Dendritic cell treated with granulocyte-macrophage colony-stimulating factor and Interleukin-4, amounts not matched to agents 40 ng/mL and 50 ng/mL, for 4 days (primary cell): Measurements from ENCODE around the gene WNT7A.

ENCODE experiments used
- H3K27ac Mint-ChIP-seq: one replicate; pipeline ENCODE4 v1.8.0; 2022; ENCODE audit warnings: mild to moderate bottlenecking, mixed read lengths
- H3K27me3 Mint-ChIP-seq: one replicate; pipeline ENCODE4 v1.8.0; 2022; ENCODE audit warnings: mild to moderate bottlenecking, mixed read lengths
- H3K36me3 Mint-ChIP-seq: one replicate; pipeline ENCODE4 v1.8.0; 2022; ENCODE audit warnings: low read depth, mixed read lengths
- H3K4me1 Mint-ChIP-seq: one replicate; pipeline ENCODE4 v1.8.0; 2022; ENCODE audit warnings: low read depth, mixed read lengths
- H3K4me3 Mint-ChIP-seq: one replicate; pipeline ENCODE4 v1.8.0; 2022; ENCODE audit warnings: mild to moderate bottlenecking, moderate library complexity, mixed read lengths
- H3K9me3 Mint-ChIP-seq: one replicate; pipeline ENCODE4 v1.8.0; 2022; ENCODE audit warnings: mixed read lengths
- intact Hi-C: fragments of 100-400 bp; cut with micrococcal nuclease; formaldehyde crosslinking; loops from one replicate; pipeline ENCODE4 v1.15.0; 2022

The WNT7A gene

DNA sequence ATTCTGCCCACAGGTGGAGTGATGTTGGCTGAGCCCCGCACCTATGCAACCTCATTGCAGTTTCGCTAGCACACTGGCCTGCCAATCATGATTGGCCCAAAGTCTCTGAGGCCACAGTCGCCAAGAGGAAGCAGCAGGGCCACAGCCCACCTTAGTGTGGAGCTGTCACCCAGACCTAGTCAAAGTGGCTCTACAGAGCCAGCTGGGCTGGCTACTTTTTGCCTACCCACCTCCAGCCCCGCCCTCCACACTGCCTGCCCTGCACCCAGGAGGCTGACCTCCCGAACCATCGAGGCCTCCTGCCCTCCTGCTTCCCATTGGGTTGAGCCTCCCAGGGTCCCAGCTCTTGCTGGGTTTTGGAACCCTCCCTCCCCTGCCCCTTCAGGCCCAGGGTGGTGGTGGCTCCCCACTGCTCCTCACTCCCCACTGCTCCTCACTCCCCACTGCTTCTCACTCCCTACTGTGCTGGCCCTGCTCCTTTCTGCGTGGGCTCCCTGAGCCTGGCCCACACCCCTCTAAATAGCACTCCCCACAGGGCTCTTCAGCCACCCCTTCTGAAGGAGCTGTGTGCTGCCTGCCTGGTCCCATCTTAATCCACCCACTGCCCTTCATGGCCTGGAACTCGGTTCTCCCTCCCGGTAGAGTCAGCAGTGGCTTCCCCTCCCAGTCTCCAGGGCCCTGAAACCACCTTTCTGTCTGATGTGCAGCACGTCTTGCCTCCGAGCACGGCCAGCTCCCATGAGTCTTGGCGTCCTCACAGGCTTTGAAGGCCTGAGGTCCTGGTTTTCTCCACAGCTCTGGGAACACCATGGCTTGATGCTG is 89.3 kb downstream of the WNT7A start:
- no peaks in the 10 kb centered on the region for H3K4me1 Mint-ChIP-seq
- no peaks in the 10 kb centered on the region for H3K9me3 Mint-ChIP-seq
- H3K27ac Mint-ChIP-seq = no peak overlapping the region
- no peak overlapping the region for H3K4me3 Mint-ChIP-seq
- intact Hi-C loops = no loop called here
- no peaks in the 10 kb centered on the region for H3K36me3 Mint-ChIP-seq
- peaks cover 2% of the 10 kb centered on the region for H3K27me3 Mint-ChIP-seq

DNA sequence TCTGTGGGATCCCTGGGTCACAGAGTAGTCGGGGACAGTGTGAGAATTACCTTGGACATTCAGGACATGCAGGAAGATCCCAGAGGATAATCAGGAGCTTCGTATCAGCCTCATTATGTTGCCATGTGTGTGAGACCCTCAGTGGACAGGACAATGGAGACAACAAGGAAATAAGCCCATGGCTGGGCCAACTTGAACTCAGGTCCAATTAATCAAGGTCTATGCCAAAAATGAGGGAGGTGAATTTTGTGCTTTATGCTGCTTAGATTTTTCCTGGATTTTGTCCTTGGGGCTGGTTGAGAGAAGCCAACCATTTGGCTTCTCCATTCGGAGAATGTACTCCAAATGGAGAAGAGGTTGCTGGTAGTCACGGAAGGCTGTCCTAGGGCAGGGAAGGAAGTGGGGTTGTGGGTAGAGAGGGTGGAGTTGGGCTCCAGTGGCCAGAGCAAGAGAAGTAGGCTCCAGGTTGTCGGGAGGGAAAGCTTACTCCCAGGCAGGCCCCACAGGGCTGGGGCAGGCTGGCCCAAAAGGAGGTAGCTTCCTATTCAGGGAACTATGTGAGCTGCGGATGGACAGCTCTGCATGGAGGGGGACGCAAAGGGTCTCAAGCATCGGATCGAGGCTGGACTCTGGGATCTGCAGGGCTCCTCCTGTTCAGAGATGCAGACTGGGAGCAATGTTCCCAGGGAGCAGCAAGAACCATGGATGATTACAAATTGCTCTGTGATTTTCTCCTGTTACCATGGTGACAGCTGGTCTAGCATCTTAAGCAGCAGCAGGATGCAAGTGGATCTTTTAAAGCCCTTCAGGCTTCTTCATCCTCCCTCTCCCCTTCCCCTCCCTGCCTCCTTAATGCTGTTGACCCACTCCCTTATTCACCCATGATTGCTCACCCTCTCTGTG is 91.1 kb downstream of the WNT7A start:
- Mint-ChIP-seq H3K27ac (no peak overlapping the region), H3K4me3 (no peak overlapping the region), H3K9me3 (no peaks in the 10 kb centered on the region), H3K27me3 (peaks cover 2% of the 10 kb centered on the region), H3K36me3 (no peaks in the 10 kb centered on the region), H3K4me1 (no peaks in the 10 kb centered on the region)
- intact Hi-C loops = no loop called here

DNA sequence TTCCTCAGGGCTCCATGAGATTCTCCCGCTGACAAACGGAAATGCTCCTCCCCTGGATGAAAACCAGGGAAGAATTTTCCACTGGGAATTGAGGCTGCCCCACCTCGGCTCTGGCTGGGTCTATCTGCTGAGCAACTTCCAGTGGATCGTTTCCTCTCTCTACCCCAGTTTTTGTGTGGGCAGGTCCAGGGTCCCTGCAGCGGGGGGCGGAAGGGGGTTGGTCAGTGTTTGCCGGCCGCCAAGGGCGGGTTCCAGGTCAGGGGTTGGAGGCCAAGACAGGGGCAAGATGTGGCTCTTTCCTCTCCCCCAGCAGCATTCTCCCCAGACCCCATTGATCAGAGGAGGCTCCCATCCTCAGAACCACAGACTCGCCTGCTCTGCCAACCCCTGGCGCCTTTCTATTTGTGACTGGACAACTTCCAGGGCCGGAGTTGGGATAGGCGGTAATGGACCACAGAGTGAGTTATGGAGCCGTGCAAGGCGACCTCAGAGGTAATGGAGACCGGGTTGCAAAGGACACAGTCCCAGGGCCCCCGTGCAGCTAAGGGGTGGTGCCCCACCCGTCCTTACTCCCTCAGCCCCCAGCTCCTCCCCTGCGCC is 92.2 kb downstream of the WNT7A start:
- Mint-ChIP-seq H3K4me1 (no peaks in the 10 kb centered on the region), H3K27ac (no peak overlapping the region), H3K36me3 (no peaks in the 10 kb centered on the region), H3K4me3 (no peak overlapping the region), H3K27me3 (peaks cover 4% of the 10 kb centered on the region), H3K9me3 (no peaks in the 10 kb centered on the region)
- intact Hi-C loops = no loop called here

DNA sequence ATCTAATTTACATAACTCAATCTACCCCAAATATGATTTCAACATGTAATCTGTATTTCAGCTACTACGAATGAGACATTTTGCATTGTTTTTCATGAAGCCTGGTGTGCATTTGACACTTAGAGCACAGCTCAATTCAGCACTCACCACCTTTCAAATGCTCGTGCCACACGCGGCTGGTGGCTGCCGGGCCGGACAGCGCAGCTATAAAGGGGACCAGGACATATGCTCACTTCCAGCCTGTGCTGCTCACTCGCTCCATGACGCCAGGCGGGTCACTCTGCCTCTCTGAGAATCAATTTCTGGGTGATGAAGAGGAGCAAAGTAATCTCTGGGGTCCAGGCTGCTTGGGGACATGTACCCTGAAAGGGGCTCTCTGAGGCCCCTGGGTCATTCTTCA is 93.1 kb downstream of the WNT7A start:
- intact Hi-C loops = no loop called here
- Mint-ChIP-seq H3K4me3 (no peak overlapping the region), H3K4me1 (no peaks in the 10 kb centered on the region)

DNA sequence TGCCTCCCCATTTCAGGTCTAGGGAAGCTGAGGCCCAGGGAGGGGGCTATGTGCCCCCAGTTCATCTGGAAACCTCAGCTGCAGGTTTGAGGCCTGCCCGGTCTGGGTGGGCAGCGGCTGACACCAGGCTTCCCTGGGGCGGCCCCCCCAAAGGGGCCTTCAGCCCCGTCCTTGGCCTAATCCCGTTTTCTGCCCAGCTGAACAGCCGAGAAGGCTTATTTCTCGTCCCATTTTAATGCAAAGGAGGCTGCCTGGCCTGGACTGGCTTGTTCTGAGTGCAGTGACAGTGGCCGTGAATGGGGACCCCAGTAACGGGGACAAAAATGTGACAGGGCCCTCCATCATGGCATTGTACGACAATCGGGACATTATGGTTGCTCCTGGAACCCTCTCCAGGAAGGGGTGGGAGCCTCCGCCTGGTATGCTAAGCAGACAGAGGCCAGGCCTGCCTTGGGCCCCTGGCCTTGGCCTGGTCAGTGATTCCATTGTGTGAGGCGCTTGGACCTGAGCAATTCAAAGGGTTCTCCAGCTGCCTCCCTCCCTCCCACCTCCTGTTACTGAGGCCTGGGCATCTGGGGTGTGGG is 93.9 kb downstream of the WNT7A start:
- no peak overlapping the region for H3K27ac Mint-ChIP-seq
- H3K4me1 Mint-ChIP-seq = no peaks in the 10 kb centered on the region
- no peak overlapping the region for H3K4me3 Mint-ChIP-seq
- H3K9me3 Mint-ChIP-seq = no peaks in the 10 kb centered on the region
- peaks cover 9% of the 10 kb centered on the region for H3K27me3 Mint-ChIP-seq
- intact Hi-C loops = no loop called here
- H3K36me3 Mint-ChIP-seq = no peaks in the 10 kb centered on the region

More for the DNA sequence above, 93.1 kb downstream of the WNT7A start:
- H3K36me3 Mint-ChIP-seq = no peaks in the 10 kb centered on the region
- H3K27ac Mint-ChIP-seq = no peak overlapping the region
- peaks cover 9% of the 10 kb centered on the region for H3K27me3 Mint-ChIP-seq
- H3K9me3 Mint-ChIP-seq = no peaks in the 10 kb centered on the region

DNA sequence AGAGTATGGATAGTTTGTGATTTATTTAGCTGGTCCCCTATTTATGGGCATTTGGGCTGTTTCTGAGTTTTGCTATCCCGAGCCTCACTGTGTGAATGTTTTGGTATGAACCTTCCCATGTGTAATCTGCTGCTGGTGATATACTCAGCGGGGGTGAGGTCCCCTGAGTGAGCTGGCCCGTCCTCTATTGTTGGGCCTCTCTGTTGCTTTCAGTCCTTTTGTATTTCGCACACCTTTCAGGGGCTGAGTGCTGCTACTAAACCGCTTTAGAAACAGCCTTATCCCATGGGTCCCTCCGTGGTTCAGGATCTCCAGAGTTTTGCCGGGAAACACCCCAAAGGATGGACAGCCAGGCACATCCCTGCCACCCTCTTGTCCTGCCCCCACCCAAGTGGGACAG is 94.5 kb downstream of the WNT7A start:
- Mint-ChIP-seq H3K4me3 (no peak overlapping the region), H3K27ac (no peak overlapping the region), H3K4me1 (no peaks in the 10 kb centered on the region), H3K27me3 (peaks cover 7% of the 10 kb centered on the region), H3K9me3 (no peaks in the 10 kb centered on the region), H3K36me3 (no peaks in the 10 kb centered on the region)
- intact Hi-C loops = no loop called here

DNA sequence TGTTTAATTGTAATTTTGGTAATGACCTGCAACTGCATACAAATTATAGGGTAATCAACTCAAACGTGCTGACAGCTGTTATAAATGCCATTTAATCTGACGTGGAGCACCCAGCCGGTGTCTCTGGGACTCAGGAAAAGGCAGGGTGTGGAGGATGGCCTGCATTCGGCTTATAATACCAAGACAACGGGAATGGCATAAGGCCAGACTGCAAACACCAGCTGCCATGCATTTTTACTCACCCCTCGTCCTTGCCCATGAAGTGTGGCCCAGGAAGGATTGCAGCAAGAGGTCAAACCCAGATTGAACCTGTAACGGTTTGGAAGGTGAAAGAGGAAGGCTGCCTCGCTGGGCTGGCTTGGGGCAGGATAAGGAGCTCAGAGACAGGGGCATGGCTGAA is 96.4 kb downstream of the WNT7A start:
- Mint-ChIP-seq H3K9me3 (no peaks in the 10 kb centered on the region), H3K4me1 (no peaks in the 10 kb centered on the region), H3K36me3 (no peaks in the 10 kb centered on the region), H3K4me3 (no peak overlapping the region), H3K27me3 (peaks cover 7% of the 10 kb centered on the region), H3K27ac (no peak overlapping the region)
- intact Hi-C loops = no loop called here

DNA sequence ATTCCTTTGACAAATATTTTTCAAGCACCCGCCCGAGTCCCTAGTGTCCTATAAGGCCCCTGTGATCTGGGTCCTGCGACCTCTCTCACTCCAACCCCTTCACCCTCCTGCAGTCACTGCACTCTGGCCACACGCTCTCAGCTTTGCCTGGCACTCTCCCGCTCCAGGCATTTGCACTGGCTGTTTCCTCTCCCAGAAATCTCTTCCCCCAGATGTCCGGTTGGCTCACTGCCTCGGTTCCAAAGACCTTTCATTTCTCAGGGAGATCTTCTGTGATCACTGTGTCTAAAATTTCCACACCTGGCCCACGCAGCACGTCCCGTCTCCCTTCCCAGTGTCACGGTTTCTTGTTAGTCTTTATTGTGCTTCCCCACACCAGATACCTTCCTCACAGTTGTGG is 97.4 kb downstream of the WNT7A start:
- H3K4me3 Mint-ChIP-seq = no peak overlapping the region
- intact Hi-C loops = no loop called here
- no peaks in the 10 kb centered on the region for H3K4me1 Mint-ChIP-seq
- no peaks in the 10 kb centered on the region for H3K9me3 Mint-ChIP-seq
- peaks cover 7% of the 10 kb centered on the region for H3K27me3 Mint-ChIP-seq
- no peaks in the 10 kb centered on the region for H3K36me3 Mint-ChIP-seq
- H3K27ac Mint-ChIP-seq = no peak overlapping the region

DNA sequence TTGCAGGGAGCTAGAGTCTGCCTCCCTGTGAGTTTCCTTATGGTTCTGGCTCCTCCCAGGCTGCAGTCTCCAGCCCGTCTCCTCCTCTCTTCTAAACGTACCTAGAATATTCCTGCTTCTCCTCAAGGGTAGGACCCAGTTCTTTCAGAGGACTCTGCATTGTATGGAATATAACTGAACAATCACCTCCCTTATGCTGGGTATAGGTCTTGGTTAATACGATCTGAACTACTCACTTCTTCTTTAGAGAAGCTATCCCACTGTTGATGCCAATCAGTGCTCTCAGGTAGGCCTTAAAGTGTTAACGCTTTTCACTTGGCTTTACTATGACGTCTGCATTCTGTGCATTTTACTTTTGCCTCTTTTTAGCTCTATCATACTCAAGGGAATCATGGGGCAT is 98.5 kb downstream of the WNT7A start:
- no peaks in the 10 kb centered on the region for H3K9me3 Mint-ChIP-seq

DNA sequence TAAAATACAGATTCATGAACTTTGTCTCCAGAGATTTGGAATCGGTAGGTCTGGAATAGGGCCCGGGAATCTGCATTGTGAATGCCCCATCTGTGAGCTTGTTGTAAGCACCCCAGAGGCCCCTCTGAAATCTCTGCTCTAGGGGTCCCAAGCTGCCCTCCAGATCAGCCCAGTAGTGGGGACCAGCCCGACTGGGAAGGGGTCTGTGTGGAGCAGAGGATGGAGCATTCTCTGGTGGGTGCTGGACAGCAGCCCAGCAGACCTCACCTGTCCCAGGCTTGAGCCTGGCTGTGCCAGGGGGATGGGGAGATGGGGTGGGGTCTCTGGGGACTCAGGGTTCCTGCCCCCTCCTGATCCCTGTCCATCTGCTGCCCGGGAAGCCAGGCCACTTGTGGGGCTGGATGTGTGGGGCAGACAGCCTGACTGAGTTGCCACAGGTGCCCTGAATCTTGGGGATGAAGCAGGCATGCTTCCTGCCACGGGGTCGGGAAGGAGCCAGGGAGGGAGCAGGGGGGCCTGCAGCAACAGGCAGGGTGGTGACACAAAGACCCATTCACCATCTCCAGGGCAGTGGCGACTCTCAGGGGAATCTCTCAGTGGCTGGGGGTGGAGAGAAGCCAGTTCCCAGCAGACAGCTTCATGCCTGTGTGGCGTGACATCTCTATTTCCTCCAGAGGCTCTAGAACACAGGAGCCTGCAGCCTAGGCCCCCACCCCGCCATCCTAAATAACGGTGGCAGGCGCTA is 99.3 kb downstream of the WNT7A start:
- no peaks in the 10 kb centered on the region for H3K4me1 Mint-ChIP-seq
- intact Hi-C loops = no loop called here
- no peak overlapping the region for H3K4me3 Mint-ChIP-seq
- H3K36me3 Mint-ChIP-seq = no peaks in the 10 kb centered on the region
- peaks cover 7% of the 10 kb centered on the region for H3K27me3 Mint-ChIP-seq
- no peaks in the 10 kb centered on the region for H3K9me3 Mint-ChIP-seq
- H3K27ac Mint-ChIP-seq = no peak overlapping the region

More for the DNA sequence above, 98.5 kb downstream of the WNT7A start:
- Mint-ChIP-seq H3K27ac (no peak overlapping the region), H3K4me3 (no peak overlapping the region), H3K27me3 (peaks cover 7% of the 10 kb centered on the region), H3K36me3 (no peaks in the 10 kb centered on the region), H3K4me1 (no peaks in the 10 kb centered on the region)
- intact Hi-C loops = no loop called here

DNA sequence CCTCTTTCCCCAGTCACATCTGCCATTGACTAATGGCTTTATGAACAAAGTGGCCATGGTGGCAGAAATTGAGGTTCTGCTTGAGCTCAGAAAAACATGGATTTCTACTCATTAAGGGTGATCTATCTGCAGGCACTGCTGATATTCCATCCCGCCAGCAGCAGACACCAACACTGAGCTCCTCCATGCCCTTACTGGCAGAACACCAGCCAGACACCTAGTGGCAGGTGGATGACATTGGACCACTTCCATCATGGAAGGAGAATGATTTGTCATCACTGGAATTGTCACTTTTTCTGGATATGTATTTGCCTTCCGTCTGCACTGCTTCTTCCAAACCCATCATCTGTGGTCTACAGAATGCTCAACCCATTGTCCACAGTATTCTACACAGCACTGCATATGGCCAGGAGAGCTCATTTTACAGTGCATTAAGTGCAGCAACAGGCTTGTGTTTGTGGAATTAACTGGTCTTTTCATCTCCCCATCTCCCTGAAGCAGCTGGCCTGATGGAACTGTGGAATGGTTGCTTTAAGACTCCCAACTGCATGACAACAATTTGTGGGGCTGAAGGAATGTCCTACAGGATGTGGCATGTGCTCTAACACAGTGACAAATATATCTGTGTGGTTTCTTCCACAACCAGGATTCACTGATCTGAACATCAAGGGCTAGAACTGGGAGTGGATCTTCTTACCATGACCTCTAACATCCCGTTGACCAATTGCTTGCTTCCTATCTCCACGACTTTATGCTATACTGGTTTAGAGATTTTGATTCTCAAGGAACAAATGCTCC is 103.4 kb downstream of the WNT7A start:
- Mint-ChIP-seq H3K4me1 (no peaks in the 10 kb centered on the region), H3K27me3 (no peaks in the 10 kb centered on the region), H3K36me3 (no peaks in the 10 kb centered on the region), H3K27ac (no peak overlapping the region), H3K4me3 (no peak overlapping the region), H3K9me3 (no peaks in the 10 kb centered on the region)
- intact Hi-C loops = no loop called here

DNA sequence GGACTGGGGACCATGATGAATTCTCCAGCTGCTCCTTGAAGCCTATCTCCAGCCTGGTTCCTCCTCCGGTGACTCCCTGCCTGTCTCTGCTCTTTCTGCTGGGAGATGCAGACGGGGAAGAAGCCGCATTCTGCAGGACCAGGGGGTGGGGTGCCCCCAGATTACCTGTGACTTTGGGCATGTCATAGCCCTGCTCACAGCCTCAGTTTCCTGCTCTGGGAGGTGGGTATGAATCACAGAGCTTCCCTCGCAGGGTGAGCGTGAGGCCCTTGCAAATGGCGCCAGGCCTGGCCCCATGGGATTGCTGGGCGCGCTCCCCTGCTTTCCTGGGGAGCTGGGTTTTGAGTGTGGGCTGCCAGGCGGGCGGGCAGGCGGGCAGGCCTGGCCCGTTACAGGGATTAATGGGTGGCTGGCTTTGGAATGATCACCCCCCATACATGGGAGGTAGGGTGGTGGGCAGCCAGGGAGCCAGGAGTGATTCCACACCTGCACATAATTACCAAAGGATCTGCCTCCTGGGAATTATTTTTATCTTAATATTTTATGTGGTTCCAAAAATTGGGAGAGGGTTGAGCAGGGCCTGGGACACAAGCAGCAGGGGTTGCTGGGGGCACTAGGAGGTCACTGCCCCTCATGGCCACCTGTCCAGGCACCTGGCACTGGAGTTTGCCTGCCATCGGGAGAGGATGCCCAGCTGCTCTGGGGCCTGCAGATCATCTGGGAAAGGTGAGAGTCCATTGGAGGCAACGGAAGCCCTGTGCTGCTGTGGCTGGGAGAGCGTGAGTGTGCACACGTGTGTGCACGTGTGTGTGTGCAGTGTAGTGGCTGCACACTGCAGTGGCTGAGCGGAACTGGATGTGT is 106.8 kb downstream of the WNT7A start:
- Mint-ChIP-seq H3K27me3 (no peaks in the 10 kb centered on the region), H3K4me3 (no peak overlapping the region), H3K36me3 (no peaks in the 10 kb centered on the region), H3K27ac (no peak overlapping the region), H3K9me3 (no peaks in the 10 kb centered on the region), H3K4me1 (no peaks in the 10 kb centered on the region)
- intact Hi-C loops = no loop called here
